ENCODE results near the gene TLCD1.

DNA sequence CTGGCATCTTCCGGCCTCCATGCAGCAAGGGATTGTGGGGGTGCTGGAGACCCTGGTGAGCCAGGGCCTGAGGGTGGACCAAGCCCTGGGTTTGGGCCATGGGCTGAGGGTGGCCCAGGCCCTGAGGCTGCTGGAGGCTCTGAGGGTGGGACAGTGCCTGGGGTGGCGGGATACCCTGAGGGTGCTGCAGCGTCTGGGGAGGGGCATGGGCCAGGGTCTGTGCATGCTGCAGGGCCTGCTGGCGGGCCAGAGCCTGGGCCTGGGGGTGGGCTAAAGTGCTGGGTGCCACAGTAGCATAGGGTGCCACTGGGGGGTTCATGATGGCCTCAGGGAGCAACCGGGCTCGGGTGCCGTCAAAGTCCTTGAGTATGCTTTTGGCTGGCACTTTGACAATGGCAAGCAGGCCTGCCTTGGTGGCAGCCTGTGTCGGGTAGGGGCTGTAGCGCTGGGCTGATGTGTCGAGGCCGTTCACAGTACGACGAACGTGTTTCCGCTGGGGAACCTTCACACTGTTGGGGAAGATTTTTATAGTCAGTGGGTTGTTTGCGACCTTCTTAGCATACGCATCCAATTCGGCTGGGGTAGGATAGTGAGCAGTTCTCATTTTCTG lies 33.3 kb upstream of the TLCD1 start:
- TF ChIP-seq CTCF (IDR thresholded peaks at IDR 0.05; ENCODE audit: insufficient read depth, low read length, poor library complexity, severe bottlenecking) (no peak), EZH2phosphoT487 (conservative IDR thresholded peaks at IDR 0.05; ENCODE audit: low read length) (no peak)
